Thyroid gland (tissue), 4 donors: ENCODE data around the gene FER1L5. TPM values are rescaled to one million over a fixed set of nuclear protein-coding genes. Genes with fewer than 3 reads are reported as not detected.

Experiments used
- DNase-seq, 2 donors: peaks; one replicate each; pipeline ENCODE4 v3.0.0-alpha.2; 2019
- H3K27ac ChIP-seq, 3 donors: fragments of 200-600 bp; sonication (generic); 1 replicate in 2 of 3; 2 replicates in 1 of 3; pipeline ENCODE4 v1.5.1; 2016 to 2019; ENCODE audit warnings: mild to moderate bottlenecking in 1 of 3, moderate library complexity in 1 of 3
- H3K27me3 ChIP-seq: fragments of 200-600 bp; sonication (generic); one replicate; pipeline ENCODE4 v1.5.1; 2019
- H3K36me3 ChIP-seq, 2 donors: fragments of 200-600 bp; sonication (generic); one replicate each; pipeline ENCODE4 v1.5.1; 2016 to 2019
- H3K4me1 ChIP-seq, 2 donors: fragments of 200-600 bp; sonication (generic); one replicate each; pipeline ENCODE4 v1.5.1; 2017 to 2019
- H3K4me3 ChIP-seq, 3 donors: fragments of 200-600 bp; sonication (generic); replicated peaks in 1 of 3; 1 replicate in 2 of 3; 2 replicates in 1 of 3; pipeline ENCODE4 v1.5.1; 2016; ENCODE audit warnings: mild to moderate bottlenecking in 1 of 3
- H3K9me3 ChIP-seq: fragments of 200-600 bp; sonication (generic); one replicate; pipeline ENCODE4 v1.5.1; 2017
- POLR2A ChIP-seq, 2 donors: fragments of 450-650 bp; IDR thresholded peaks; one replicate each; pipeline ENCODE4 v1.6.1; 2017; ENCODE audit warnings: antibody characterized with exemption in 2 of 2, mild to moderate bottlenecking in 2 of 2, moderate library complexity in 1 of 2
- WGBS, 2 donors: methylation state at CpG; one replicate each; pipeline ENCODE4 v1.1.5; 2017; 5-methylcytosine and 5-hydroxymethylcytosine counted together
- intact Hi-C: fragments of 100-400 bp; cut with DNase I; formaldehyde crosslinking; loops from one replicate; pipeline ENCODE4 v1.15.1; 2023
- total RNA-seq, 4 donors: library from RNA; depleted of rRNA; stranded (reverse); fragments of >200 nt; gene quantifications; one replicate each; pipeline ENCODE4 v1.2.3, GENCODE V29; 2016
- TF ChIP-seq, protein P1 (sequence below), 6 experiments: fragments of 200-600 bp in 3 of 6; fragments of 450-650 bp in 3 of 6; sonication (generic) in 3 of 6; IDR thresholded peaks; one replicate each; pipeline ENCODE4 v1.5.1; 2016 to 2019; ENCODE audit warnings: antibody characterized with exemption in 6 of 6, mild to moderate bottlenecking in 2 of 6, inconsistent platforms in 1 of 6, moderate library complexity in 1 of 6

FER1L5 gene
- total RNA-seq, 4 donors from 2014 or later, result 0.11 to 1.5 (median 0.34) TPM

DNA sequence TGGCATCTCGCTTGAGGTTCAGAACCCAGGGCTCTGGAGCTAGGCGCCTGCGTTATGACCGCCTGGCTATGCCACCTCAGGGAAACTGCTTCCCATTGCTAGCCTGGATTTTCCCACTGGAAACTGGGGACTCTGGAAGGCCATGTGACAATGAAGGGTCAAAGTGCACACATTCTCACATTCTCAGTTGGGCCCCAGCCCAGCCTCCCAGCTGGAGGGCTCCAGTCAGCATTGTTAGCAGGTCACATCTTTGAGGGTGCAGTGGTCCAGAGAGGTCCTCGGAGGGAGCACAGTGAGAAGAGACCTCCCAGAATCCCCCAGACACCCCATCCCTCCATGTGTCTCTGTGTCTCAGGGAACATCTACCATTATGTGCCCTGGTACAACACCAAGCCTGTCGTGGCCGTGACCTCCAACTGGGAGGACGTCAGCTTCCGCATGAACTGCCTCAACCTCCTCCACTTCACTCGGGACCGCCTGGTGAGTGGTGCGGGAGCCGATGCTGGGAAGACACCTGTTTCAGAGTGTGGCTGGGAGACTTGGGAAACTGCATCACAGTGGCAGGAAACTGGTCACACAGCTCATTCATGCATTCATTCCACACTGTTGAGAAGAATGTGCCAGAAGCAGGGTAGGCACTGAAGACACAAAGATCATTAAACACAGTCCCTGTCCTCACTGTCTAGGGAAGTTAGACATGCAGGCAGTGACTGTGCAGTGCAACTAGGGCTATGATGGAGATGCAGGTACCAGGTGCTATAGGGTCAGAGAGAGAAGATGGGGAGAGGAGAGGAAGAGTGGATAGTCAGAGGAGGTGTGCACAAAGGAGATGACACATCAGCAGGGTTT is 41.6 kb downstream of the FER1L5 start:
- H3K27me3 ChIP-seq, result no peaks in the 10 kb centered on the region
- H3K27ac ChIP-seq, result no peak overlapping the region
- no peak overlapping the region for H3K4me3 ChIP-seq
- no peak for DNase-seq
- WGBS, 2 donors, result 93 to 94% methylated on average over 13 of the region's 13 CpGs
- intact Hi-C loops, result no loop called here
- no peaks in the 10 kb centered on the region for H3K9me3 ChIP-seq
- H3K4me1 ChIP-seq, result peaks cover 7 to 14% of the 10 kb centered on the region in 2 donors
- TF ChIP-seq, protein P1, sequence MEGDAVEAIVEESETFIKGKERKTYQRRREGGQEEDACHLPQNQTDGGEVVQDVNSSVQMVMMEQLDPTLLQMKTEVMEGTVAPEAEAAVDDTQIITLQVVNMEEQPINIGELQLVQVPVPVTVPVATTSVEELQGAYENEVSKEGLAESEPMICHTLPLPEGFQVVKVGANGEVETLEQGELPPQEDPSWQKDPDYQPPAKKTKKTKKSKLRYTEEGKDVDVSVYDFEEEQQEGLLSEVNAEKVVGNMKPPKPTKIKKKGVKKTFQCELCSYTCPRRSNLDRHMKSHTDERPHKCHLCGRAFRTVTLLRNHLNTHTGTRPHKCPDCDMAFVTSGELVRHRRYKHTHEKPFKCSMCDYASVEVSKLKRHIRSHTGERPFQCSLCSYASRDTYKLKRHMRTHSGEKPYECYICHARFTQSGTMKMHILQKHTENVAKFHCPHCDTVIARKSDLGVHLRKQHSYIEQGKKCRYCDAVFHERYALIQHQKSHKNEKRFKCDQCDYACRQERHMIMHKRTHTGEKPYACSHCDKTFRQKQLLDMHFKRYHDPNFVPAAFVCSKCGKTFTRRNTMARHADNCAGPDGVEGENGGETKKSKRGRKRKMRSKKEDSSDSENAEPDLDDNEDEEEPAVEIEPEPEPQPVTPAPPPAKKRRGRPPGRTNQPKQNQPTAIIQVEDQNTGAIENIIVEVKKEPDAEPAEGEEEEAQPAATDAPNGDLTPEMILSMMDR (IDR thresholded peaks at IDR 0.05), result no peak
- no peak for TF ChIP-seq POLR2A (IDR thresholded peaks at IDR 0.05)
- no peaks in the 10 kb centered on the region for H3K36me3 ChIP-seq

DNA sequence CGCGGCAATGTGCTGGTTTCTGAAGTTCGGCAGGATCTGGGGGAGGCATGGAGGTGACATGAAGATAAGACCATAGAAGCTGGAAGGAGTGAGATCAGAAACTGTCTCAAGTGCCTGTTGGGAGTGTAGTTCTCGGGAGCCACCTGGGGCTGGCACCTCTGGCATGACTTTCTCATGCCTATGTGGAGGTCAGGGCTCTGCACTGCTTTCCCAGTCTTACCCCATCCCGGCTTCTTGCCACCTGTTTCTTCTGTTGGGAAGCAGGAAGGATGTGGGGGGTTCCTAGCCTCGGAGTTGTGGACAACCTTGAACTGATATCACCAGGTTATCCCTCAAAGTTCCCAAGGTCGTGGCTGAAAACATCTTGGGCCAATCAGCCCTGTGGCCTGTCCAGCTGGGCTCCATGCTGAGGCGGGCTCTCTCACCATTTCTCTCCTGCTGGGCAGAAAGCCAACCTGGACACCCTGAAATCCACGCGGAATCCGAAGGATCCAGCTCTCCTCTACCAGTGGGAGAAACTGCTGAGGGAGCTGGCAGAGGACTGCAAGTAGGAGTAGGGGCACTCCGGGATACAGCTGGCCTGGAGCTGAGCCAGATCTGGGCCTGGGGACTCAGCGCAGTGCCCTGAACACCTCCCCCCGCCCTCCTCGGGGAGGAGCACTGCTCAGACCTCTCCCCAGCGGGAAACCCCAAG is 42.5 kb downstream of the FER1L5 start:
- Histone ChIP-seq H3K36me3 (no peaks in the 10 kb centered on the region), H3K27me3 (no peaks in the 10 kb centered on the region), H3K9me3 (no peaks in the 10 kb centered on the region), H3K4me3 (no peak overlapping the region), H3K4me1 (peaks cover 7 to 12% of the 10 kb centered on the region in 2 donors), H3K27ac (no peak overlapping the region)
- peak; percentile 11 to 27 for DNase-seq
- intact Hi-C loops, result no loop called here
- WGBS, 2 donors, result 61 to 63% methylated on average over 11 to 15 of the region's 16 CpGs
- no peak for TF ChIP-seq POLR2A (IDR thresholded peaks at IDR 0.05)
- TF ChIP-seq, protein P1 (IDR thresholded peaks at IDR 0.05), result no peak

DNA sequence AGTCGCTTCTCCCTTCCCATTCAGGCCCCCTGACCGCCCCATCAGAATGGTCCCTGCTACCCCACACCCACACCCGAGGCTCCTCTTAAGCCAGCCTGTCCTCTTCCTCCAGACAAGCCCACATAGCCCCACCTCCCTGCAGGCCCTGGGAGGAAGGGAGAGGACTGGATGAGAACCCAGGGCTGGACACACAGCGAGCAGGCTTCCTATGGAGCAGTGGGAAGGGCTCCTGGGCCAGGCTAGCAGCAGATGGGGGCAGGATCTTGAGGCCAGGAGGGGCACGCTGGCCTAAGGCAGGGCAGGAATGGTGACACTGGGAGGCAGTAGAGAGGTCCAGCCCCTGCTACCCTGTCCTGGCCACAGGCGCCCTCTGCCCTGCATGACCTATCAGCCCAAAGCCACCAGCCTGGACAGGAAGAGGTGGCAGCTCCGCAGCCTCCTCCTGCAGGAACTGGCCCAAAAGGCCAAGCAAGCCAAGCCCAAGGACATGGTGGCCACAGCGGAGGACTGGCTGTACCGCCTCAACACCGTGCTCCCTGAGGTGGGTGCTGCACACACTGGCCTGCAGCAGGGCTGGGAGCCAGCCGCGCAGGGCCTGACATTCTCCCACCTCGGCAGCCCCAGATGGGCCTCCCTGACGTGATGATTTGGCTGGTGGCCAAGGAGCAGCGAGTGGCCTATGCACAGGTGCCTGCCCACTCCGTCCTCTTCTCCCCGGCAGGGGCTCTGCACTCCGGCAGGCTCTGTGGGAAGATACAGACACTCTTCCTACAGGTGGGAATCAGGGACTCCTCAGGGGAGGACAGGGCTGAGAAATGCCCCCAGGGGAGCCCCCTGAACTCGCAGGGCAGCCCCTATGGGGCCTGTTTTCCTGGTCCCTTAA is 43.3 kb downstream of the FER1L5 start:
- 34 to 36% methylated on average over 10 to 15 of the region's 19 CpGs for WGBS, 2 donors
- TF ChIP-seq, protein P1 (IDR thresholded peaks at IDR 0.05), result no peak
- no peak for TF ChIP-seq POLR2A (IDR thresholded peaks at IDR 0.05)
- no peaks in the 10 kb centered on the region for H3K36me3 ChIP-seq
- H3K9me3 ChIP-seq, result no peaks in the 10 kb centered on the region
- H3K4me3 ChIP-seq, result no peak overlapping the region
- H3K27ac ChIP-seq, result no peak overlapping the region
- H3K27me3 ChIP-seq, result no peaks in the 10 kb centered on the region
- H3K4me1 ChIP-seq, result peaks cover 0 to 5% of the 10 kb centered on the region in 2 donors
- DNase-seq, result peak; percentile 51 to 57
- intact Hi-C loops, result no loop called here

DNA sequence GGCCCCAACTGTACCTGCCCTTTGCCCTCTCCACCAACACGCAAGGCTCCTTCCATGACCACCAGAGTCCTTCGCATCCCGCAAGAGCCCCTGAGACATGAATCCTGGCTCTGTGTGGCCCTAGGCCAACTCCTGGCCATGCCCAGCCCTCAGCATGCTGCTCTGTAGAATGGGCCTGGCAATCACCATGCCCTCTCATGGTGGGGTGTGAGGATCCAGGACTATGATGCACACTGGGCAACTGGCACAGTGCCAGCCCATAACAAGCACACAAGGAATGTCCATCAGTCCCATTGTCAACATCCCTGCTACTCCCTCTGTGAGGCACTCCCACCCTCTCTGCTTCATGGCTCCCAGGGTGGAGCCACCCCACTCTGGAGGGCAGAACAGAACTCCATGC is 44.7 kb downstream of the FER1L5 start:
- no peaks in the 10 kb centered on the region for H3K36me3 ChIP-seq
- WGBS, 2 donors, result 100% methylated on average over 3 of the region's 3 CpGs

More for the DNA sequence above, 44.7 kb downstream of the FER1L5 start:
- no peak for TF ChIP-seq POLR2A (IDR thresholded peaks at IDR 0.05)
- H3K4me1 ChIP-seq, result peaks cover 0 to 10% of the 10 kb centered on the region in 2 donors
- intact Hi-C loops, result no loop called here
- no peaks in the 10 kb centered on the region for H3K9me3 ChIP-seq
- no peaks in the 10 kb centered on the region for H3K27me3 ChIP-seq
- no peak overlapping the region for H3K27ac ChIP-seq
- no peak overlapping the region for H3K4me3 ChIP-seq
- DNase-seq, result no peak
